K562 (cell line): ENCODE data around the gene ARL3. TPM values are rescaled to one million over a fixed set of nuclear protein-coding genes. Genes with fewer than 3 reads are reported as not detected.

Source experiments
- ATAC-seq: fragments of 200-7000 bp; cut with Tn5 transposase; 3 replicates; pipeline ENCODE4 v1.9.1; 2020; ENCODE audit warnings: moderate library complexity
- BruUV-seq: library from RNA; stranded (reverse); fragments of 400-500 nt; replicated peaks from 2 replicates; lab custom pipeline; 2021; lab: Mats Ljungman, UMichigan
- CTCF ChIA-PET: fragments of 300-600 bp; formaldehyde crosslinking; extraction: SDS; loops from one replicate; lab custom pipeline; 2021; ENCODE audit warnings: low intra/inter-chr PET ratio; lab: Yijun Ruan, JAX
- POLR2A ChIA-PET: fragments of 300-600, 350-650 bp; sonication (Branson Sonifier 250); formaldehyde crosslinking; extraction: SDS; loops from one replicate; lab custom pipeline; 2021; ENCODE audit warnings: antibody characterized with exemption, inconsistent platforms; lab: Yijun Ruan, JAX
- DNase-seq, 4 experiments: peaks; one replicate each; pipeline versions ENCODE4 v3.0.0 to v3.0.0-alpha.2; 2011 to 2018; ENCODE audit warnings: low spot score in 3 of 4, mixed read lengths in 3 of 4; ENCODE audit errors: extremely low read depth in 1 of 4
- FAIRE-seq: peaks from 2 replicates; lab custom pipeline; 2011; peaks lifted over from hg19 to GRCh38; lab: Jason Lieb, UNC
- H2AFZ ChIP-seq: 2 replicates; pipeline ENCODE4 v1.6.0; 2011; ENCODE audit warnings: low read depth, low read length, control low read depth, inconsistent platforms
- H3K27ac ChIP-seq: fragments of 200-600 bp; 3 replicates; pipeline ENCODE4 v1.8.0; 2011; ENCODE audit warnings: low read depth, mild to moderate bottlenecking, control low read depth, inconsistent platforms, low read length, moderate library complexity, mixed read lengths; ENCODE audit errors: extremely low read depth
- H3K27me3 ChIP-seq, 2 experiments: fragments of 300-600 bp in 1 of 2; 2 replicates in 1 of 2; 3 replicates in 1 of 2; pipeline versions ENCODE4 v1.6.0 to v1.8.0; 2011; ENCODE audit warnings: inconsistent platforms in 2 of 2, low read length in 2 of 2, mild to moderate bottlenecking in 1 of 2, mixed read lengths in 1 of 2, moderate library complexity in 1 of 2; ENCODE audit not compliant: control insufficient read depth in 2 of 2, insufficient read depth in 2 of 2
- H3K36me3 ChIP-seq: fragments of 300-600 bp; 3 replicates; pipeline ENCODE4 v1.8.0; 2011; ENCODE audit warnings: mild to moderate bottlenecking, low read length, inconsistent platforms; ENCODE audit not compliant: control insufficient read depth, insufficient read depth
- H3K4me1 ChIP-seq, 2 experiments: fragments of 200-600 bp in 1 of 2; replicated peaks in 1 of 2; 2 replicates in 1 of 2; 3 replicates in 1 of 2; pipeline versions ENCODE4 v1.5.1 to v1.8.0; 2011; ENCODE audit warnings: inconsistent platforms in 2 of 2, low read length in 2 of 2, mild to moderate bottlenecking in 1 of 2, mixed read lengths in 1 of 2, moderate library complexity in 1 of 2; ENCODE audit not compliant: control insufficient read depth in 2 of 2, insufficient read depth in 2 of 2
- H3K4me2 ChIP-seq: 2 replicates; pipeline ENCODE4 v1.6.1; 2011; ENCODE audit warnings: low read length, control low read depth, inconsistent platforms, mixed read lengths; ENCODE audit not compliant: insufficient read depth
- H3K4me3 ChIP-seq: fragments of 200-600 bp; sonication (generic), shearing (Covaris generic); 2 replicates; pipeline ENCODE4 v1.5.1; 2016; ENCODE audit warnings: control low read depth, inconsistent platforms
- H3K79me2 ChIP-seq: fragments of 200-600 bp; 3 replicates; pipeline ENCODE4 v1.8.0; 2011; ENCODE audit warnings: low read length, inconsistent platforms; ENCODE audit not compliant: control insufficient read depth, insufficient read depth
- H3K9ac ChIP-seq, 2 experiments: 2 replicates each; pipeline versions ENCODE4 v1.6.0 to v1.6.1; 2011; ENCODE audit warnings: low read depth in 2 of 2, low read length in 2 of 2, control low read depth in 1 of 2, inconsistent platforms in 1 of 2, mild to moderate bottlenecking in 1 of 2, mixed read lengths in 1 of 2; ENCODE audit not compliant: insufficient read depth in 1 of 2
- H3K9me1 ChIP-seq: one replicate; pipeline ENCODE4 v1.6.0; 2011; ENCODE audit warnings: inconsistent platforms, mild to moderate bottlenecking, low read length, moderate library complexity; ENCODE audit not compliant: control insufficient read depth, insufficient read depth
- H3K9me3 ChIP-seq: replicated peaks from 2 replicates; pipeline ENCODE4 v1.5.1; 2011; ENCODE audit warnings: low read depth, low read length, inconsistent platforms; ENCODE audit not compliant: control insufficient read depth, insufficient read depth
- H4K20me1 ChIP-seq: replicated peaks from 2 replicates; pipeline ENCODE4 v1.6.1; 2011; ENCODE audit warnings: low read length, inconsistent platforms, mixed read lengths; ENCODE audit not compliant: control insufficient read depth, insufficient read depth
- BCOR ChIP-seq: fragments of 450-650 bp; IDR thresholded peaks from 2 replicates; pipeline ENCODE4 v1.6.1; 2016
- FOXM1 ChIP-seq, 2 experiments: fragments of 450-650 bp in 1 of 2; sonication (generic) in 1 of 2; formaldehyde crosslinking in 1 of 2; IDR thresholded peaks; 2 replicates each; pipeline versions ENCODE4 v1.6.1 to v1.9.0; 2017 to 2022; ENCODE audit warnings: low read depth in 2 of 2, mild to moderate bottlenecking in 2 of 2, missing genetic modification reagents in 1 of 2, moderate library complexity in 1 of 2
- HEY1 ChIP-seq: fragments of 250-450 bp; sonication (Bioruptor Pico); IDR thresholded peaks from 2 replicates; pipeline ENCODE4 v1.5.0; 2020; ENCODE audit warnings: mild to moderate bottlenecking, moderate library complexity, borderline replicate concordance
- MAFG ChIP-seq: fragments of 450-650 bp; conservative IDR thresholded peaks from 2 replicates; pipeline ENCODE4 v1.6.1; 2016; ENCODE audit warnings: missing genetic modification characterization, missing compliant biosample characterization
- NFXL1 ChIP-seq: fragments of 450-650 bp; formaldehyde crosslinking; IDR thresholded peaks from 2 replicates; pipeline ENCODE4 v1.4.0; 2021; ENCODE audit warnings: mild to moderate bottlenecking
- NRF1 ChIP-seq, 2 experiments: fragments of 450-650 bp; IDR thresholded peaks in 1 of 2; conservative IDR thresholded peaks in 1 of 2; 2 replicates each; pipeline ENCODE4 v1.6.1; 2014; ENCODE audit warnings: mild to moderate bottlenecking in 2 of 2
- SMARCA5 ChIP-seq: fragments of 450-650 bp; IDR thresholded peaks from 2 replicates; pipeline ENCODE4 v1.6.1; 2016
- SP1 ChIP-seq: sonication (generic); formaldehyde crosslinking; IDR thresholded peaks from 2 replicates; pipeline ENCODE4 v1.8.1; 2022; ENCODE audit warnings: mild to moderate bottlenecking, missing genetic modification reagents
- ZBTB12 ChIP-seq: fragments of 250-450 bp; sonication (Bioruptor Pico); IDR thresholded peaks from 2 replicates; pipeline ENCODE4 v1.4.0; 2020
- ZNF146 ChIP-seq: IDR thresholded peaks from one replicate; pipeline ENCODE4 v1.6.1; 2018; ENCODE audit warnings: missing compliant biosample characterization; ENCODE audit not compliant: unreplicated experiment
- ZNF197 ChIP-seq: fragments of 200-800 bp; sonication (Bioruptor generic); IDR thresholded peaks from 2 replicates; pipeline ENCODE4 v1.6.1; 2016; ENCODE audit warnings: low read depth, missing genetic modification characterization, missing compliant biosample characterization
- ZNF512 ChIP-seq: IDR thresholded peaks from 2 replicates; pipeline ENCODE4 v1.6.1; 2016; ENCODE audit warnings: missing genetic modification characterization, missing compliant biosample characterization
- WGBS: fragments of 100-300 bp; shearing (Covaris generic); methylation state at CpG from one replicate; pipeline ENCODE4 v1.1.6; 2016; ENCODE audit warnings: low coverage, mixed read lengths; ENCODE audit not compliant: insufficient coverage; ENCODE audit errors: missing lambda C conversion rate; 5-methylcytosine and 5-hydroxymethylcytosine counted together
- in situ Hi-C: fragments of 300-500 bp; cut with MboI; formaldehyde crosslinking; loops from 4 replicates; pipeline ENCODE4 v1.15.0; 2018; ENCODE audit warnings: inconsistent platforms, mixed read lengths
- intact Hi-C: fragments of 100-400 bp; cut with micrococcal nuclease; formaldehyde crosslinking; loops from 2 replicates; pipeline ENCODE4 v1.14.2; 2022
- polyA plus RNA-seq, 8 experiments: library from polyadenylated mRNA; depleted of rRNA in 4 of 8; stranded (reverse) in 5 of 8; unstranded in 3 of 8; fragments of >200 nt; fragmentation: Nextera tagmentation in 2 of 8; fragmentation: Illumina TruSeq in 1 of 8; extraction: Ambion mirVana in 2 of 8; extraction: Trizol in 1 of 8; gene quantifications; 2 replicates each; pipeline versions ENCODE4 v1.2.1 to v1.2.3, GENCODE V29; 2011 to 2014; ENCODE audit warnings: inconsistent platforms in 1 of 8, missing spikeins in 1 of 8
- total RNA-seq, 7 experiments: library from RNA; depleted of rRNA in 6 of 7; stranded (reverse); fragments of >200 nt in 6 of 7; fragmentation: Illumina TruSeq in 2 of 7; extraction: Trizol in 2 of 7; gene quantifications; 2 replicates each; pipeline versions ENCODE4 v1.2.1 to v1.2.3, GENCODE V29; 2011 to 2021; ENCODE audit warnings: low replicate concordance in 1 of 7
- TF ChIP-seq, protein P1 (sequence below): fragments of 450-650 bp; formaldehyde crosslinking; IDR thresholded peaks from 2 replicates; pipeline ENCODE4 v1.4.0; 2022; ENCODE audit warnings: missing genetic modification characterization

ARL3 gene
- total and polyA plus RNA-seq, 9 of the 15 experiments (the other 6 are each of a cell fraction or from before 2014, with no cell fraction given), result 2.9 to 8.9 (median 4.8) TPM

DNA sequence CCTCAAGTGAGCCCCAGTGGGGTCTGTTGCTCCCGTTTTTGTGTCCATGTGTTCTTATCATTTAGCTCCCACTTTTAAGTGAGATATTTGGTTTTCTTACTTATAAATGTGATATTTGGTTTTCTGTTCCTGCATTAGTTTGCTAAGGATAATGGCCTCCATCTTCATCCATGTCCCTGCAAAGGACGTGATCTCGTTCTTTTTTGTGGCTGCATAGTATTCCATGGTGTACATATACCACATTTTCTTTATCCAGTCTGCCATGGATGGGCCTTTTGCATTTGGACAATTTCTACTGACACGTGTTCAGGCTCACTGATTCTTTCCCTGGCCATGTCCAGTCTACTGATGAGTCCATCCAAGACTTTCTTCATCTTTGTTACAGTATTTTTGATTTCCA, 9.8 kb upstream of the ARL3 start:
- intact Hi-C loops (no loop called here), in situ Hi-C loops (loop anchor here (5.0 kb wide), 1 partner anchor 178 kb away; no protein-coding TSS in a partner anchor)
- no peaks in the 10 kb centered on the region for H3K27me3 ChIP-seq
- WGBS, result 98% methylated on average over 4 of the region's 4 CpGs
- H3K9ac ChIP-seq, result no peak overlapping the region
- FAIRE-seq (no peak), ATAC-seq (no peak), DNase-seq (no peak)
- H3K27ac ChIP-seq, result no peak overlapping the region
- H3K79me2 ChIP-seq, result peaks cover 24% of the 10 kb centered on the region
- TF ChIP-seq NFXL1 (no peak), ZNF146 (CRISPR knock-in tag) (peak; percentile 88), BCOR (0 out of 2 replicates have a peak, but pooled peaks have one; percentile 38)
- H4K20me1 ChIP-seq, result no peaks in the 10 kb centered on the region
- POLR2A ChIA-PET, result no interaction called here
- peaks cover 41% of the 10 kb centered on the region for H3K36me3 ChIP-seq
- H3K4me1 ChIP-seq, result peaks cover 0 to 2% of the 10 kb centered on the region in 2 experiments; a peak in 2 of 5 replicates
- no peak overlapping the region for H2AFZ ChIP-seq
- no TSS peak for BruUV-seq
- no peaks in the 10 kb centered on the region for H3K9me3 ChIP-seq
- H3K4me2 ChIP-seq, result no peak overlapping the region
- CTCF ChIA-PET, result no interaction called here
- H3K9me1 ChIP-seq, result no peaks in the 10 kb centered on the region
- H3K4me3 ChIP-seq, result no peak overlapping the region

GRCh38 chr10:102721954-102722353, 7.8 kb upstream of the ARL3 start:
- no peak for ATAC-seq
- POLR2A ChIA-PET, result no interaction called here
- TF ChIP-seq FOXM1 (IDR thresholded peaks at IDR 0.05; ENCODE audit: low read depth) (no peak), FOXM1 (CRISPR knock-in tag; IDR thresholded peaks at IDR 0.05; ENCODE audit: low read depth) (no peak), ZNF197 (CRISPR knock-in tag) (no peak), ZBTB12 (no peak), HEY1 (CRISPR knock-in tag) (no peak), NRF1 (conservative IDR thresholded peaks at IDR 0.05 in 1 of 2, IDR thresholded peaks at IDR 0.05 in 1 of 2) (no peak), ZNF512 (tag) (no peak), SP1 (CRISPR knock-in tag) (no peak), SMARCA5 (no peak), MAFG (tag) (no peak)
- TF ChIP-seq, protein P1, sequence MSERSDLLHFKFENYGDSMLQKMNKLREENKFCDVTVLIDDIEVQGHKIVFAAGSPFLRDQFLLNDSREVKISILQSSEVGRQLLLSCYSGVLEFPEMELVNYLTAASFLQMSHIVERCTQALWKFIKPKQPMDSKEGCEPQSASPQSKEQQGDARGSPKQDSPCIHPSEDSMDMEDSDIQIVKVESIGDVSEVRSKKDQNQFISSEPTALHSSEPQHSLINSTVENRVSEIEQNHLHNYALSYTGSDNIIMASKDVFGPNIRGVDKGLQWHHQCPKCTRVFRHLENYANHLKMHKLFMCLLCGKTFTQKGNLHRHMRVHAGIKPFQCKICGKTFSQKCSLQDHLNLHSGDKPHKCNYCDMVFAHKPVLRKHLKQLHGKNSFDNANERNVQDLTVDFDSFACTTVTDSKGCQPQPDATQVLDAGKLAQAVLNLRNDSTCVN (CRISPR knock-in tag), result no peak

More at GRCh38 chr10:102721954-102722353, 7.8 kb upstream of the ARL3 start:
- H2AFZ ChIP-seq, result no peak overlapping the region
- no peak overlapping the region for H3K4me3 ChIP-seq
- CTCF ChIA-PET, result no interaction called here
- DNase-seq (no peak), FAIRE-seq (no peak)
- BruUV-seq, result no TSS peak
- H3K9me1 ChIP-seq, result no peaks in the 10 kb centered on the region
- peaks cover 3 to 8% of the 10 kb centered on the region in 2 experiments; a peak in 3 of 5 replicates for H3K4me1 ChIP-seq
- no peaks in the 10 kb centered on the region for H4K20me1 ChIP-seq
- intact Hi-C loops, result no loop called here
- H3K9ac ChIP-seq, result no peak overlapping the region
- peaks cover 39% of the 10 kb centered on the region for H3K79me2 ChIP-seq
- H3K9me3 ChIP-seq, result no peaks in the 10 kb centered on the region
- no peak overlapping the region for H3K4me2 ChIP-seq
- in situ Hi-C loops, result loop anchor here (5.0 kb wide), 1 partner anchor 180 kb away; no protein-coding TSS in a partner anchor
- no peak overlapping the region; the same call in 2 of the 3 replicates for H3K27ac ChIP-seq
- peaks cover 34% of the 10 kb centered on the region for H3K36me3 ChIP-seq
- WGBS, result 61% methylated on average over 4 of the region's 4 CpGs
- H3K27me3 ChIP-seq, result no peaks in the 10 kb centered on the region
